ENCODE results near the gene MYL6. TPM values are rescaled to one million over a fixed set of nuclear protein-coding genes. Genes with fewer than 3 reads are reported as not detected.

The MYL6 gene
- total and polyA plus RNA-seq, 9 of the 15 experiments (the other 6 are each of a cell fraction or from before 2014, with no cell fraction given), result 557 to 1,664 (median 958) TPM

GRCh38 chr12:56158029-56158925 lies at the start of gene MYL6 (continued):
- TF ChIP-seq, protein P1, sequence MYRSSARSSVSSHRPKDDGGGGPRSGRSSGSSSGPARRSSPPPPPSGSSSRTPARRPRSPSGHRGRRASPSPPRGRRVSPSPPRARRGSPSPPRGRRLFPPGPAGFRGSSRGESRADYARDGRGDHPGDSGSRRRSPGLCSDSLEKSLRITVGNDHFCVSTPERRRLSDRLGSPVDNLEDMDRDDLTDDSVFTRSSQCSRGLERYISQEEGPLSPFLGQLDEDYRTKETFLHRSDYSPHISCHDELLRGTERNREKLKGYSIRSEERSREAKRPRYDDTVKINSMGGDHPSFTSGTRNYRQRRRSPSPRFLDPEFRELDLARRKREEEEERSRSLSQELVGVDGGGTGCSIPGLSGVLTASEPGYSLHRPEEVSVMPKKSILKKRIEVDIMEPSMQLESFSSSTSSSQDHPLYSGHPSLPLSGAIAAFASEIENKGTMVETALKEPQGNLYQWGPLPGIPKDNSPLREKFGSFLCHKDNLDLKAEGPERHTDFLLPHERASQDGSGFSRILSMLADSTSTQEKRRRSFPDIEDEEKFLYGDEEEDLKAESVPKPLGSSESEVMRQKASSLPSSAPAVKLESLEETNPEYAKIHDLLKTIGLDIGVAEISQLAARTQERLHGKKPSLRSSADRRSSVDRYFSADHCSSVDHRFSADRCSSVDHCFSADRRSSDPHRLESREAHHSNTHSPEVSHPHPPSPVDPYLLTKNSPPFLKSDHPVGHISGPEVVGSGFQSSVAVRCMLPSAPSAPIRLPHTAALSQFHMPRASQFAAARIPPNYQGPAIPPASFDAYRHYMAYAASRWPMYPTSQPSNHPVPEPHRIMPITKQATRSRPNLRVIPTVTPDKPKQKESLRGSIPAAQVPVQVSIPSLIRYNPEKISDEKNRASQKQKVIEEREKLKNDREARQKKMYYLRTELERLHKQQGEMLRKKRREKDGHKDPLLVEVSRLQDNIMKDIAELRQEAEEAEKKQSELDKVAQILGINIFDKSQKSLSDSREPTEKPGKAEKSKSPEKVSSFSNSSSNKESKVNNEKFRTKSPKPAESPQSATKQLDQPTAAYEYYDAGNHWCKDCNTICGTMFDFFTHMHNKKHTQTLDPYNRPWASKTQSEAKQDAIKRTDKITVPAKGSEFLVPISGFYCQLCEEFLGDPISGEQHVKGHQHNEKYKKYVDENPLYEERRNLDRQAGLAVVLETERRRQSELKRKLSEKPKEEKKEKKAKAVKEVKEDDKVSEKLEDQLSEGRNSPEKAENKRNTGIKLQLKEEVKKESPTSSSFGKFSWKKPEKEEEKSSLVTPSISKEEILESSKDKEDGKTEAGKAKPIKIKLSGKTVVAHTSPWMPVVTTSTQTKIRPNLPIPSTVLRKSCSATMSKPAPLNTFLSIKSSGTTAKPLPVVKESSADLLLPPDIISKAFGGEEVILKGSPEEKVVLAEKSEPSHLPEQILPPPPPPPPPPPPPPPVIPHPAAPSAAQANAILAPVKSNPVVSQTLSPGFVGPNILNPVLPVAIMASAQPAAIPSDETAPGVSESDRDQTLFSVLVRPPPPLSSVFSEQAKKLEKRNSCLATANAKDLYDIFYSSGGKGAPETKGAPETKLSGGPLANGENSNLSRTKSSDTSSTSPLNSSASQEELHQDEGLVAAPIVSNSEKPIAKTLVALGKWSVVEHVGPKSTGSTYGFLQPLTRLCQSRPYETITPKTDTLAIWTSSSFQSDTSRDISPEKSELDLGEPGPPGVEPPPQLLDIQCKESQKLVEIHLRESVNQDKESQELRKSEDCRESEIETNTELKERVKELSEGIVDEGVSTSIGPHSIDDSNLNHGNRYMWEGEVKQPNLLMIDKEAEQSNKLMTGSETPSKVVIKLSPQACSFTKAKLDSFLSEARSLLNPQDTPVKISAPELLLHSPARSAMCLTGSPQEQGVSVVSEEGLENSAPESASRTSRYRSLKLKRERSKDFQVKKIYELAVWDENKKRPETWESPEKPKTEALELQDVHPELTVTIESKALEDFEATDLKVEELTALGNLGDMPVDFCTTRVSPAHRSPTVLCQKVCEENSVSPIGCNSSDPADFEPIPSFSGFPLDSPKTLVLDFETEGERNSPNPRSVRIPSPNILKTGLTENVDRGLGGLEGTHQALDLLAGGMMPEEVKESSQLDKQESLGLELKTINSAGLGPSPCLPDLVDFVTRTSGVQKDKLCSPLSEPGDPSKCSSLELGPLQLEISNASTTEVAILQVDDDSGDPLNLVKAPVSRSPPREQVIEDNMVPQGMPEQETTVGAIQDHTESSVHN (IDR thresholded peaks at IDR 0.05; ENCODE audit: borderline replicate concordance in 1 of 2, low read depth in 1 of 2), result peak in 1 of 2 experiments; percentile 24; a peak in 1 of 4 replicates
- TF ChIP-seq NBN (IDR thresholded peaks at IDR 0.05; ENCODE audit: low read depth) (peak; percentile 95), FOSL1 (tag; conservative IDR thresholded peaks at IDR 0.05) (peak; percentile 86), ZNF584 (CRISPR knock-in tag; IDR thresholded peaks at IDR 0.05; ENCODE audit: low read depth) (no peak), TRIM28 (IDR thresholded peaks at IDR 0.05) (no peak), MCM7 (IDR thresholded peaks at IDR 0.05) (no peak), ZBTB49 (CRISPR knock-in tag; IDR thresholded peaks at IDR 0.05; ENCODE audit: borderline replicate concordance) (peak; percentile 95), ZNF224 (CRISPR knock-in tag; IDR thresholded peaks at IDR 0.05) (no peak), RHOXF2B (CRISPR knock-in tag; conservative IDR thresholded peaks at IDR 0.05) (0 out of 2 replicates have a peak, but pooled peaks have one; percentile 66), ZNF146 (CRISPR knock-in tag; IDR thresholded peaks at IDR 0.05; ENCODE audit: unreplicated experiment) (no peak), RAD21 (CRISPR knock-in tag; conservative IDR thresholded peaks at IDR 0.05 in 1 of 2, IDR thresholded peaks at IDR 0.05 in 1 of 2) (peak in 1 of 2 experiments; percentile 17; a peak in 1 of 4 replicates), PTTG1 (tag; IDR thresholded peaks at IDR 0.05; ENCODE audit: low read depth) (no peak), CEBPB (tag; IDR thresholded peaks at IDR 0.05) (peak; percentile 82), ETV1 (tag; conservative IDR thresholded peaks at IDR 0.05; ENCODE audit: low read depth) (no peak), SMARCB1 (IDR thresholded peaks at IDR 0.05; ENCODE audit: insufficient read length, low read depth) (no peak), ESRRB (CRISPR knock-in tag; IDR thresholded peaks at IDR 0.05; ENCODE audit: borderline replicate concordance) (no peak), TAF1 (IDR thresholded peaks at IDR 0.05; ENCODE audit: control insufficient read depth, extremely low read depth, insufficient read depth, low read length, severe bottlenecking) (peak; percentile 96)

Measured in K562 (cell line).